DMS79 treated with DMSO at 0.1 percent for 48 hours (cell line): ENCODE measurements around the gene GJA3.
"Not testable (repeated sequence)": the region's sequence is repeated elsewhere in the genome, so short reads cannot be mapped to it uniquely, and the experiment has no call there.

Experiments used
- DNase-seq: peaks from one replicate; lab custom pipeline; 2025; lab: John Stamatoyannopoulos, UW

Gene GJA3

DNA sequence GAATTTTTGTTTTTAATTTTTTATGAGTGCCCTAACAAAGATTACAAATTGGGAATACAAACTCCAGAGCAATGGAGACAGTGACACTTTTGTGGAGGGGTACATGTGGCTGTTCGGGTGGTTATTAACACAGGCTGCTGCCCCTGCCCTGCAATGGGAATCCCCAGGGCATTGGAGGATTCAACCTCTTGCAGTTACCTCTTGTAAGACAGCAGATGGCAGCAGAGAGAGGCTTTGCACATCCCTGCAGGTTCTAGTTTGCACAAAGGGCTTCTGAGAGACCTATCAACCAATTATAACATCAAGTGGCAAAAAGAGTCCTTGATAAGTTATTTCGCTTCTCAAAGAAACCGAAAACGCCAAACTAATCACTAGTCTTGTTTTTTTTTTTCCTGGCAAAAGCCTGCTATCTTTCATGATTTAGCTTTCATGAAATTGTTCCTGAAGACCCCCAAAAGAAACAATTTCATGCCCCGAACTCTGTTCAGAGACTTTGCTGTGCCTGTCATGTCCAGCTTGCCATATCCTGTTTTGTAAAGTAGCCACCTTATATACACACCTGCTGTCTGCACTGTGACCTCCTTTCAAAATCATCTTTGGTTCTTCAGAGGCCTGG lies 21.5 kb upstream of the GJA3 start:
- peak; percentile 23 for DNase-seq

DNA sequence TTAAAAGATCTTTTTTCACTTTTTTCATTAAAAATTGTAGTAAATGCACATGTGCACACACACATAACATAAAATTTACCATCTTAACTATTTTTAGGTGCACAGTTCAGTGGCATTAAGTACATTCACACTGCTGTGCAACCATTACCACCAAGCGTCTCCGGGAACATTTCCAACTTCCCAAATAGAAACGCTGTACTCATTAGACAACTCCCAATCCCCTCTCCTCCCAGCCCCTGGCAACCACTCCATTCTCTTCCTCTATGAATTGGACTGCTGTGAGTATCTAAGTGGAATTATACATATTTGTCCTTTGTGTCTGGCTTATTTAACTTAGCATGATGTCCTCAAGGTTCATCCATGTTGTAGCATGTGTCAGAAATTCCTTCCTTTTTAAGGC lies 20.3 kb upstream of the GJA3 start:
- DNase-seq, result no peak

- DNase-seq, result no peak
Observed at GRCh38 chr13:20178156-20178555, 17.3 kb upstream of the GJA3 start.

DNA sequence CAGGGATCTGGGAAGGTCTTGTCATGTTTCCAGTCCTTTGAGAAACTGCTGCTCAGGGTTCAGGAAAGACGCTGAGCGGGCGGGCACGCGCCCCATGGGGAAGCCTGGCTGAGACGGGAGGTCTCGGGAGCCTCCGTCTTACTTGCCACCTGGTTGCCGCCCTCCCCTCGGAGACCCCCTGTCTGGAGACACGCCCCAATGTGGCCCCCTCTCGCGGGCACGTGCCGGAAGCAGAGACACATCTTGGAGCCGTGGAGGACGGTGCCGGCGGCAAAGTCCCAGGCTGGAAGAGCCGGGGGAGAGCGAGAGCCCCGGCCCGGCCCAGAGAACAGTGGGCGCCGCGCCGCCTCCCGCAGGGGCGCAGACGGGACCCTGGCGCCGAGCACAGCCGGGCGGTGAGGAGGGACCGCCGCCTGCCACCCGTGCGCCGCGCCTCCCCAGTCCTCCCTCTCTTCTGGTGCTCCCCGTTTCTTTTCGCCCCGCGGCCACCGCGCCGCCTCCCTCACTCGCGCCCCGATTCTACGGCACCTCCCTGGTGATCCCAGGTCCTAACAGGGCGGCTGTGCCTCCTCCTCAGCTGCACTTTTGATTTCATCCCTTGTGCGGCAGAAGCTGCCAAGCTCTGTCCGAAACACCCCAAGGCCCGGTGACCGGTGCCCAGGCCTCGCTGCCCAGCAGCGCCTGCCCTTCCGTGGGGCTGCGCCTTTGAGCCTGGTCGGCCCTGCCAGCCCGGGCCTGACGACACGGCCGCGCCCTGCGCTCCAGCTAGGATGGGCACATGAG lies 16.4 kb upstream of the GJA3 start:
- DNase-seq, result no peak

- DNase-seq, result no peak
Observed at GRCh38 chr13:20175907-20176652, 15.2 kb upstream of the GJA3 start.

DNA sequence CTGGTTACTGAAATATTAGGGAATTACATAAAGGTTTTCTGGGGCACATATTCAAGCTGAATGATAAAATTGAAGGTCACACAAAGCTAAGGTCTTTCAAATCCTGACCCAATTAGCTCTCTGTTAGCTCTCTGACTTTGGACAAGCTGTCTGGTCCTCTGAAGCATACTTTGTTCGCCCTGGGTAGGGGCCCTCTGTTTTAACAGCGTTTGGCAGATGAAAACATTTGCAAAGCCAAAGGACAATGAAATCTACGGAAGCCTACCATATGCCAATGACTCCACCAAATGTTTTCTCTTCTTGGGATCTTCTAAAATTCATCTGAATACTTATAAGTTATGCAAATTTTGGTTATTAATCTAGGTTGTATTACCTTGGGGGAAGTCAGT lies 14.5 kb upstream of the GJA3 start:
- DNase-seq, result no peak

- DNase-seq, result no peak
Observed at GRCh38 chr13:20174656-20175405, 14.0 kb upstream of the GJA3 start.

DNA sequence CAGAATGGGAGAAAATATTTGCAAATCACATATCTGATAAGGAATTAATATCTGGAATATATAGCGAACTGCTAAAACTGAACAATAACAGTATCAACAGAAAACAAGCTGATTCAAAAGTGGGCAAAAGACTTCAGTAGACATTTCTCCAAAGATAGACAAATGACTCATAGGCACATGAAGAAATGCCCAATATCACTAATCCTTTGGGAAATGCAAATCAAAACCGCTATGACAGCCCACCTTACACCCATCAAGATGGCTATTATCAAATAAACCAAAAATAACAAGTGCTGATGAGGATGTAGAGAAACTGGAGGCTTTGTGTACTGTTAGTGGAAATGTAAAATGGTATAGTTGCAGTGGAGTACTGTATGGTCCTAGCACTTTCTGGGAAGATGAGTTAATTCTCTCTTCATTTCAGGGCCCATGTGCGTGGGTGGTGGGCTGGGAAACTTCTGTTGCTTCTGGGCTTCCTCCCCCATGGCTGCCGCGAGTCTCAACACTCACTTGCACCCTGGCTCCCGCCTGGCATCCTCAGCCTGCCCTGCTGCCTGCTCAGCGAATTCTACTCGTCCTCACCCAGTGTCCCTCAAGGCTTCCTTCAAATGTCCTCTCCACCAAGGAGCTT lies 12.4 kb upstream of the GJA3 start:
- DNase-seq, result no peak

GRCh38 chr13:20171364-20171763 lies 10.5 kb upstream of the GJA3 start:
- no peak for DNase-seq

- DNase-seq, result no peak
Observed at GRCh38 chr13:20170921-20171320, 10.1 kb upstream of the GJA3 start.

DNA sequence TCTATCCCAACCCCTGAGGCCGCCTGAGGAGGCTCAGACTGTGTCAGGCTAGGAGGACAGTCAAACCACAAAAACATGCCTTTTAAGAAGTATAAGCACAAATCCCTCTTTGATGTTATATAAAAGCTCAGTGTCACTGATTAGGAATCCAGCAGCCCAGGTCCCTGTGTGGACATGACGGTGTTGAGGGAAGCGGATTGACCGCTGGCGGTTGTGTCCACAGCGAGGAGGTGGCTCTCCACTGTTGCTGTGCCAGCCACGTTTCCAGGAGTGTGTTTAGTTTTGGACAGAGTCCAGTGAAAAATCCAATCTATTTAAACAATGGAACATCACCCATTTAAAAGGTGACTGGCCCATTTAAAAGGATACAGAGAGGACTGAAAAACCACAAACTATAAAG lies 7.5 kb upstream of the GJA3 start:
- no peak for DNase-seq

GRCh38 chr13:20165417-20166257 lies 4.8 kb upstream of the GJA3 start:
- no peak for DNase-seq

- no peak for DNase-seq
Observed at GRCh38 chr13:20161951-20162300, 1.1 kb upstream of the GJA3 start.

GRCh38 chr13:20161275-20161950 lies 561 bp upstream of the GJA3 start:
- no peak for DNase-seq

GRCh38 chr13:20159646-20160305 lies 1.1 kb downstream of the GJA3 start:
- no peak for DNase-seq

DNA sequence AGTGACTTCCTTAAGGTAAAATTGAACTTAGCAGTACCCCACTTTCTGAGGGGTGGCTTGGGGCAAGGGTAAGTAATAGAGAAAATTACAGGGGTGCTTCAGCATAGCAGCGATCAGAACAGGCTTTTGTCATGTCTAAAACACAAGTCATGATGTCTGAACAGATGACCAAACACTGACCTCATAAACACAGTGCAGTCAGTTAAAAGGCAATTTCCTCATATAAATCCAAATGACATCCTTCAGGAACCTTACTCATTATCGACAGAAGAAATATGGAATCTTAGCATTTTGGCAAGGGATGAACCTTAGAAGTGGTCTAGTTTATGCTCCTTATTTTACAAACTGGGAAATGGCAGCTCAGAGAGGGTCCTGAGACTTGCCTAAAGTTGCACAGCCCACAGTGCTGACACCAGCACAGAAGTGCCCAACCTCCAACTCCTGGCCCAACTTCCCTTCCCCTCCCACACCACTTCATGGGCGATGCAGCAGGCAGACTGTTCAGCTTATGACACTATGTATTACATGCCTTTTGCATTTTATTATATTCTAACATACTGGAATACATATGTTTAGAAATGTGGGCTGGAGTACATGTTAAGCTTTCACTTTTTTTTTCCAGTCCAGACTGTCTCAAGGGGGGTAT lies 3.6 kb downstream of the GJA3 start:
- no peak for DNase-seq

- no peak for DNase-seq
Observed at GRCh38 chr13:20156702-20157101, 4.2 kb downstream of the GJA3 start.

DNA sequence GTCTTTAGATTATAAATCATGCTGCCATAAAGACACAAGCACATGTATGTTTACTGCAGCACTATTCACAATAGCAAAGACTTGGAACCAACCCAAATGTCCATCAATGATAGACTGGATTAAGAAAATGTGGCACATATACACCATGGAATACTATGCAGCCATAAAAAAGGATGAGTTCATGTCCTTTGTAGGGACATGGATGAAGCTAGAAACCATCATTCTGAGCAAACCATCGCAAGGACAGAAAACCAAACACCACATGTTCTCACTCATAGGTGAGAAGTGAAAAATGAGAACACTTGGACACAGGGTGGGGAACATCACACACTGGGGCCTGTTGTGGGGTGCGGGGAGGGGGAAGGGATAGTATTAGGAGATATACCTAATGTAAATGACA lies 7.6 kb downstream of the GJA3 start:
- DNase-seq, result not testable (repeated sequence)

DNA sequence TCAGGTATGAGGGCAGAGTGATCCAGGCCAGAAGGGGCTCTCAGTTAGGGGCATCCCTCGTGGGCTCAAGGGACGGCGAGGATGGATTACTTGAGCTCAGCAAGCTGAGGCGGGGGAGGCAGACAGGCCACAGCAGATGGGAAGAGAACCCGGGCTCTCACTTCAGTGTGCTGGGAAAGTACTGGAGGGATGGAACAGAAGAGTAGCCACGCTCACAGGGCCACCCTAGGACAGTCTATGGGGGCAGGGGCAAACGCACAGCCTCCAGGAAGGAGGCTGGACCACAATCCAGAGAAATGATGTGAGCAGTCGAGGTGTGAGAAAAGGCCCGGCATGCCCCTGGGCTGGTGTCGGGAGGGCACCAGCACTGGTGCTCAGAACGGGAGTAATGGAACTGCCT lies 9.2 kb downstream of the GJA3 start:
- DNase-seq, result no peak

DNA sequence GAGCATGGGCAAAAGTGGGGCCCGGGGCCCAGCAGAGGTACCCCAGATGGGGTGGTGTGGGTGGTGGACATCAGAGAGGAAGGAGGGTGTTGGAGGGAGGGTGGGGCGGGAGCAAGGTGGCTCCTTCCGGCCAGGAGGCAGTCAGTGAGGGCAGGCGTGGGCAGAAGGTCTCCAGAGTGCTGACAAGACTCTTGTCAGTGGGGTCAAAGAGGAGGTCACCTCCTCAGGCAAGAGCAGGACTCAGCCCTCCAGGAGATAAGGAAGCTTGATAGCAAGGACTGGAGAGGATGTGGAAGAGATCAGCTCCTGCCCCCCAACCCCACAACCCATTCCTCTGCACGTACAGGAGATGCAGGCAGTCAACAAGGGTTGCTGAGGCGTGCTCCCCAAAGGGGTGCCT lies 9.8 kb downstream of the GJA3 start:
- DNase-seq, result no peak
